Stimulated activated effector memory CD8-positive, alpha-beta T cell treated with anti-CD3 and anti-CD28 coated beads, Interleukin-12 subunit alpha, Interleukin-12 subunit beta, amount 100 ng/mL, for 72 hours (primary cell): Measurements from ENCODE around the gene TSPAN7.

ENCODE experiments used
- ATAC-seq: fragments of 150-1000 bp; cut with Tn5 transposase; 2 replicates; pipeline ENCODE4 v1.10.0; 2021
- DNase-seq, 2 donors: peaks; one replicate each; pipeline ENCODE4 v3.0.0; 2021 to 2022; ENCODE audit warnings: low spot score in 2 of 2
- H3K27ac Mint-ChIP-seq: one replicate; pipeline ENCODE4 v1.8.0; 2022; ENCODE audit warnings: mild to moderate bottlenecking, mixed read lengths
- H3K36me3 Mint-ChIP-seq: one replicate; pipeline ENCODE4 v1.8.0; 2022; ENCODE audit warnings: mild to moderate bottlenecking, mixed read lengths
- H3K4me1 Mint-ChIP-seq: one replicate; pipeline ENCODE4 v1.8.0; 2022; ENCODE audit warnings: mixed read lengths
- H3K4me3 Mint-ChIP-seq: one replicate; pipeline ENCODE4 v1.8.0; 2022; ENCODE audit warnings: mild to moderate bottlenecking, mixed read lengths
- H3K9me3 Mint-ChIP-seq: one replicate; pipeline ENCODE4 v1.8.0; 2022; ENCODE audit warnings: mixed read lengths

Gene TSPAN7

GRCh38 chrX:38614485-38614884 is 53.1 kb downstream of the TSPAN7 start:
- DNase-seq (no peak), ATAC-seq (no peak)
- Mint-ChIP-seq H3K9me3 (no peaks in the 10 kb centered on the region), H3K27ac (no peak overlapping the region), H3K4me3 (no peak overlapping the region), H3K4me1 (no peaks in the 10 kb centered on the region), H3K36me3 (no peaks in the 10 kb centered on the region)

DNA sequence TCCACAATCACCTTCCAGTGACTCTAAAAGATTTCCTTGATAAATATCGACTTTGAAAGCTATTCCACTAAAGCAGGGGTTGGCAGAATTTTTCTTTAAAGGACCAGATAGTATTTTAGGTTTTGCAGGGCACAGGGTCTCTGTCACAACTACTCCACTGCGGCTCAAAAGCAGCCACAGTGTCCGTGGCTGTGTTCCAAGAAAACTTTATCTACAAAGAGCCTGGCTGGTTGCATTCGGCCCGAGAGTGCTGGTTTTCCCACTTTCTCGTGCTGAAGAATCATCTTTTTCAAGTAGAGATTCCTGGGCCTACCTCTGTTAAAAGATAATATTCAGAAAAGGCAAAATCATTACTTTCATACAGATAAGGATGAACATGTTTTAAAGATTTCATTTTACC is 55.6 kb downstream of the TSPAN7 start:
- no peak for ATAC-seq
- Mint-ChIP-seq H3K27ac (no peak overlapping the region), H3K4me1 (no peaks in the 10 kb centered on the region), H3K36me3 (no peaks in the 10 kb centered on the region), H3K9me3 (no peaks in the 10 kb centered on the region), H3K4me3 (no peak overlapping the region)
- DNase-seq: no peak

- no peak for ATAC-seq
- Mint-ChIP-seq H3K4me1 (no peaks in the 10 kb centered on the region), H3K4me3 (no peak overlapping the region), H3K9me3 (no peaks in the 10 kb centered on the region), H3K36me3 (no peaks in the 10 kb centered on the region), H3K27ac (no peak overlapping the region)
- DNase-seq: no peak
Observed at GRCh38 chrX:38618180-38618579, 56.8 kb downstream of the TSPAN7 start.

DNA sequence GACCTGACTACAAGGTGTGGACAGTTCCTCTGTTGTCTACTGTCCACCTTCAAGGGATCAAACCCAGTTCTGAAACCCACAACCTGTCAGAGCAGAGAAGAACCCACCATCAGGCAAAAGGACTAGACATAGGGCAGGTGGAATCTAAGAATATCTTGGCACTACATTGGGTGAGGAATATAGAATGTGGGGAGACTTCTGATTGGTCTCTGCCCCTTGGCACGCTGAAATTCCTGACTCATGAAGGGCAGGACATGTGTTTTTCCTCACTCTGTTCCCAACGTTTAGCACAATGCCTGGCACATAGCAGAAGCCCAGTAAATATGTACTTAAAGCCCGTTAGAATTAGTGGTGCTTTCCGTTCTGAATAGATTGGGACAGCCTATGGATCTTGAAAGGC is 59.3 kb downstream of the TSPAN7 start:
- no peak overlapping the region for H3K4me3 Mint-ChIP-seq
- DNase-seq: no peak
- ATAC-seq: no peak
- no peak overlapping the region for H3K27ac Mint-ChIP-seq
- H3K4me1 Mint-ChIP-seq: no peaks in the 10 kb centered on the region
- no peaks in the 10 kb centered on the region for H3K9me3 Mint-ChIP-seq
- H3K36me3 Mint-ChIP-seq: no peaks in the 10 kb centered on the region

DNA sequence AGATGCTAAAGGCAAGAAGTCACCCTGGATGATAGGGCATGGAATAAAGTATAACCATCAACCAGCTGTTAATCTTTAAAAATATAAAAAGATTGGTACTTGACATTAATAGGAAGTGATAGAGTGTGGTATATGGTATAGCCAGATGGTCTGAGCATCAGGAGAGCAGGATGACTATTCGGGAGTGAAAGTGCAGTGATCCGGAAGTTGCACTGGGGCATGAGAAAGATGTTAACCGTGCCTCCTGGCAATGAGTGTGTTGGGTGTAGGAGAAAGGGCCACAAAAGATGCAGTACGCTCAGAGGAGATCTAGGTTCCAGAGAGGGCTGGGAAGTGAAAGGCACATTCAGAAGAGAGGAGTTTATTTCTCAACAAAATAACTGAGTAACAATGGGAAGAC is 65.0 kb downstream of the TSPAN7 start:
- H3K4me3 Mint-ChIP-seq: no peak overlapping the region
- no peak for DNase-seq
- ATAC-seq: no peak
- H3K27ac Mint-ChIP-seq: no peak overlapping the region
- no peaks in the 10 kb centered on the region for H3K4me1 Mint-ChIP-seq
- H3K36me3 Mint-ChIP-seq: no peaks in the 10 kb centered on the region
- no peaks in the 10 kb centered on the region for H3K9me3 Mint-ChIP-seq

- DNase-seq: peak; percentile 2 to 43
- no peak overlapping the region for H3K4me3 Mint-ChIP-seq
- no peaks in the 10 kb centered on the region for H3K9me3 Mint-ChIP-seq
- no peaks in the 10 kb centered on the region for H3K36me3 Mint-ChIP-seq
- peak; percentile 70 for ATAC-seq
- H3K27ac Mint-ChIP-seq: no peak overlapping the region
- H3K4me1 Mint-ChIP-seq: peaks cover 4% of the 10 kb centered on the region
Observed at GRCh38 chrX:38627683-38628082, 66.3 kb downstream of the TSPAN7 start.

DNA sequence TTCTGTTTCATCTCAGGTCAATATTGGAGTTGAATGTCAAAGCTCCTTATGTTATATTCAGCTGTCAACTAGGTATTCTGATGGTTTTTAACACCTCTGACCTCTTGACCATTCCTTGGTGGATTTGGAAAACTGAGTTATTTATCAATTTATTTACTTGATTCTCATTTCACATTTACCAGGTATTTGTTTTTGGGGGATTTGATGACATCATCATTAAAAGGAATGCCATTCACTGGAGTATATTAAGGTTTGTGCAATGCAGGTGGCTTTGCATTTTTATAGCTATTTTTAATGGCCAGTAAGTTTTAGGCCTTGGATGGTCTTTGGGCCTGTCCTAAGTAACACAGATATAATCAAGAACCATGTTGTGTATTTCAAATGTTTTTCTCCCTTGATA is 67.2 kb downstream of the TSPAN7 start:
- Mint-ChIP-seq H3K36me3 (no peaks in the 10 kb centered on the region), H3K27ac (no peak overlapping the region), H3K4me3 (no peak overlapping the region)

GRCh38 chrX:38632516-38632915 is 71.2 kb downstream of the TSPAN7 start:
- Mint-ChIP-seq H3K9me3 (no peaks in the 10 kb centered on the region), H3K27ac (no peak overlapping the region), H3K36me3 (no peaks in the 10 kb centered on the region), H3K4me3 (no peak overlapping the region), H3K4me1 (peaks cover 4% of the 10 kb centered on the region)
- ATAC-seq (no peak), DNase-seq (no peak)

More for the DNA sequence above, 67.2 kb downstream of the TSPAN7 start:
- ATAC-seq (no peak), DNase-seq (no peak)
- H3K9me3 Mint-ChIP-seq: no peaks in the 10 kb centered on the region
- H3K4me1 Mint-ChIP-seq: peaks cover 4% of the 10 kb centered on the region

- DNase-seq (no peak), ATAC-seq (no peak)
- H3K36me3 Mint-ChIP-seq: no peaks in the 10 kb centered on the region
- H3K9me3 Mint-ChIP-seq: no peaks in the 10 kb centered on the region
- no peak overlapping the region for H3K27ac Mint-ChIP-seq
- H3K4me3 Mint-ChIP-seq: no peak overlapping the region
- peaks cover 4% of the 10 kb centered on the region for H3K4me1 Mint-ChIP-seq
Observed at GRCh38 chrX:38634665-38635064, 73.3 kb downstream of the TSPAN7 start.

DNA sequence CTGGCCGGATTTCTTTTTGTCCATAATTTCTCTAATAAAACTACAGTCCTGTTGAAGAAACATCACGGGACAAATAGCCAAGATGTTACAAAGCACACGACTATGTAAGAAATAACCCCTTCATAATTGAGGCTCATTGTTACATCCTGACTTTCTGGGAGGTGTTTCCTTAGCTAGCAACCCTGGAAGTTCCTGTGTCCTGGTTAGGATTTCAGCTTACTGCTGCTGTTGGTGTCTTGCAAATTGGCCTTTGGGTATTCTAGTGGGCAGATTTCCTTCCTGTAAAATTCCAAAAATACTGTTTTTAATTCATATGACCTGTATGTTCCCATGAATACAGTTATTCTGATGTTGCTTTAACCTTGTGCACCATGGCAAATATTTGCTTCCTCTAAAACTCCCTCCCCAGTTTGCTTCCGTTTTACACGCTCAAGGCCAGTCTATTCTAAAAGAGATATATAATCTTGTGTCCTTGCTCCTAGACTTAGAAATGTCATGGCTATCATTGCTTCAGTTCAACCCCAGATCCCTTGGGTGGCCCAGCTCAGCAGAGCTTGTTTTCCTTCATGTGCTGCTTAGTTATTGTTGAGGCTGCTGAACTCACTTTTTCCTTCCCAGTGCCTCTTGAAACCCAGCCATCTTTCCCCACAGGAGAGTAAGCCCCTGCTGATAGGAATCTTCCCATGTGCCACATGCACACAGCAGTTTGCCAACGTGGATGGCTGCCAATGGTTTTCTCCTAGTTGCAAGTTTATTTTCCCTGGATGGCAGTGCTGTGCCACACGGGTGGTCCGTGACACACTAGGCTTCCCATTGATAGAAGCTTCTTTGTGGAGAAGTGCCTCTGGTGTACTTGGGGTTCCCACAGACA is 75.8 kb downstream of the TSPAN7 start:
- H3K4me1 Mint-ChIP-seq: peaks cover 4% of the 10 kb centered on the region
- no peak overlapping the region for H3K27ac Mint-ChIP-seq
- H3K4me3 Mint-ChIP-seq: no peak overlapping the region
- ATAC-seq (no peak), DNase-seq (no peak)
- no peaks in the 10 kb centered on the region for H3K9me3 Mint-ChIP-seq
- H3K36me3 Mint-ChIP-seq: no peaks in the 10 kb centered on the region

GRCh38 chrX:38638952-38639529 is 77.7 kb downstream of the TSPAN7 start:
- ATAC-seq (no peak), DNase-seq (no peak)
- Mint-ChIP-seq H3K4me1 (no peaks in the 10 kb centered on the region), H3K27ac (no peak overlapping the region), H3K4me3 (no peak overlapping the region), H3K9me3 (no peaks in the 10 kb centered on the region), H3K36me3 (no peaks in the 10 kb centered on the region)

DNA sequence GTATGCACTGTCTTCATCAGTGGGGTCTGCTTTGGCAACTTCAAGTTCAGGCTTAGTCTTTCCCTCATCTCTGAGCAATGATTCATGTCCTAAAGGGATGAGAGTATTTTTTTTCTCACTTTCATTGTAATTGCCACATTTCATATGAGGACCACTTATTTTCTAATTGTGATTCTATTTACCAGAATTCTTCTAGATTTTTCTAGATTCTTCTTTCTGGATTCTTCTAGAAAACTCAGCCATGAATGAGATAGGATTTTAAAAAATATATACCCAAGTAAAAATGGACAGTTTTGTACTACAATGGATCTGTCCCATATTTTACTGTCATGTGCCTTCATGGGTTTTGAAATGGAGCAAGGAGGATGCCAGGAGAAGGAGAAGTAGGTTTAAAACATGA is 78.4 kb downstream of the TSPAN7 start:
- Mint-ChIP-seq H3K4me1 (no peaks in the 10 kb centered on the region), H3K9me3 (no peaks in the 10 kb centered on the region)

DNA sequence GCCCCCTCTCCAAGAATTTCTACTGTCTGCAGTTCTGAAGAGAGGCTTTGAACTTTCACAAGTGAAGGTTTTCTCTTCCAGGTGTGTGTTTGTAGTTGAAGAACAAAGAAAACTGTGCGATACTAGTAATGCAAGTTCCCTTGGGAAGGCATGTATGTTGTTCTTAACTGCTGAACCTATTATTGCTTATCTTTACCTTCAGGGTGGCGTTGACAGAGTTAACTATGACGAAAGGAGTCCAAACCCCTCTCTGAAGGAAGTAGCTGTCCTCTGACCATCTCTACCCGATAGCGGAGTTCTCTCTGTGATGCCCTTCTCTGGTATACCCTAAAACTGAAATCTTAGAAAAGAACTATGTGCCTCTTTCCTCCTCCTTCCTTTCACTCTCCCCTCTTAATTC is 79.9 kb downstream of the TSPAN7 start:
- DNase-seq (no peak), ATAC-seq (no peak)
- no peaks in the 10 kb centered on the region for H3K36me3 Mint-ChIP-seq
- no peaks in the 10 kb centered on the region for H3K9me3 Mint-ChIP-seq
- H3K4me3 Mint-ChIP-seq: no peak overlapping the region
- no peak overlapping the region for H3K27ac Mint-ChIP-seq
- no peaks in the 10 kb centered on the region for H3K4me1 Mint-ChIP-seq

More for the DNA sequence above, 78.4 kb downstream of the TSPAN7 start:
- DNase-seq: no peak
- H3K36me3 Mint-ChIP-seq: no peaks in the 10 kb centered on the region
- H3K27ac Mint-ChIP-seq: no peak overlapping the region
- H3K4me3 Mint-ChIP-seq: no peak overlapping the region
- ATAC-seq: no peak

DNA sequence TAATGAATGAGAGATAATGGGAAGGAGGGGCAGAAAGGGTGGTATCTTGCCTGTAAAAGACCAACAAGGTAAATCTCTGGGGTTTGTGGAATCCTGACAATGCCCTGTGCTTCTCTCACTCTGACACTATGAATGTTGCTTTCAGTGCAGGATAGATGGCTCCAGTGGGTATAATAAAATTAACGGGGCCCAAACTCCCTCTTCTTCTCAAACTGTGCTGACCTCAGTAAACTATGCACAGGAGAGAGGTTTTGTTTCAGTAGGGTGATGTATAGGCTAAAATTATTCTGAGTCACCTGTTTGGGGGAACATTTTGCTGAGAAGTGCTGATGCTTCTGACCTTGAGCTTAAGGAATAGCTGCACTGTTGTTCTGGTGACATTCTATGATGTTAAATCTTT is 82.6 kb downstream of the TSPAN7 start:
- no peaks in the 10 kb centered on the region for H3K4me1 Mint-ChIP-seq
- no peak overlapping the region for H3K27ac Mint-ChIP-seq
- H3K9me3 Mint-ChIP-seq: no peaks in the 10 kb centered on the region
- no peak for DNase-seq
- ATAC-seq: no peak
- no peak overlapping the region for H3K4me3 Mint-ChIP-seq
- no peaks in the 10 kb centered on the region for H3K36me3 Mint-ChIP-seq

DNA sequence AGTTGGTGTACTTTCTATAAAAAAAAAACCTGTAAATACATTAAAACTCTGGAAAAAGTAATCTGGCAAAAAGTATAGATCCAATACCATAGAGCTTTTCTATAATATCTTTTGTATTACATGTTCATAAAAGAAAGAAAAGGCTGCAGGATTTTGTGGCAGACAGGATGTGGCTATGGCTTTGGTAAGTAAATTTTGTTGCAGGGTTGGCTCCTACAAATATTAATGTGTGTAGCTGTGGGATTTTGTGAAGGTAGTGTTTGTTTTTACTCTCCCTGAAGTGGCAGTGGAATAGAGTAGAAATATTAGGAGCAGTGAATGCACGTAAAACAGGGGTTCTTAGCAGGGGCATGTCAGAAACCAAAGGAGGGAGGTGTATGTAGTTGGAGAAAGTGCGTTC is 84.8 kb downstream of the TSPAN7 start:
- Mint-ChIP-seq H3K9me3 (no peaks in the 10 kb centered on the region), H3K4me3 (no peak overlapping the region), H3K4me1 (no peaks in the 10 kb centered on the region), H3K36me3 (no peaks in the 10 kb centered on the region), H3K27ac (no peak overlapping the region)
- no peak for DNase-seq
- no peak for ATAC-seq

DNA sequence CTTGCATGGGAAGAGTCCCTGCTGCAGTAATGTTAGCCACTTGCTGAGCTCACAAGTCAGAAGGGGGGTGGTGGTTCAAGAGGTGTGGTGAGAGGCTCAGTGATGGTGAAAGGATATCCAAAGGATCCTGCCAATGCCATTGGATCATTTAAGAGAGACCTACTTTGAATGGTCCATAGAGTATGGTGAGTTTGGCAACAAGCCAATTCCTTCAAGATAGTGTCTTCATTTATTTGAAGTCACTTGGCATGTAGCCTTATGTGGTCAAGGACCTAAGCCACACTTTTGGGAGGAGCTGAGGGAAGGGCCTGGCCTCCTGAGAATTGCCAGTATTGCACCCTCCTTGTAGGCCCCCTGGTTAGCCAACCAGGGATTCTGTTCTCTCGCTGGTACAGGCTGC is 87.9 kb downstream of the TSPAN7 start:
- Mint-ChIP-seq H3K9me3 (no peaks in the 10 kb centered on the region), H3K36me3 (no peaks in the 10 kb centered on the region), H3K4me1 (no peaks in the 10 kb centered on the region), H3K4me3 (no peak overlapping the region), H3K27ac (no peak overlapping the region)
- DNase-seq (no peak), ATAC-seq (no peak)
